CD4-positive, alpha-beta memory T cell (primary cell): Measurements from ENCODE around the gene WDR86. TPM values are rescaled to one million over a fixed set of nuclear protein-coding genes. Genes with fewer than 3 reads are reported as not detected.

Experiments
- CTCF ChIA-PET: fragments of 350-600 bp; sonication (Branson Sonifier 250); formaldehyde crosslinking; loops from one replicate; lab custom pipeline; 2021; ENCODE audit warnings: inconsistent platforms; ENCODE audit not compliant: partially characterized antibody; lab: Charles Lee
- POLR2A ChIA-PET: fragments of 350-600 bp; sonication (Branson Sonifier 250); formaldehyde crosslinking; loops from one replicate; lab custom pipeline; 2021; ENCODE audit not compliant: partially characterized antibody; lab: Charles Lee
- DNase-seq, 5 donors: peaks; one replicate each; pipeline versions ENCODE4 v3.0.0 to v3.0.0-alpha.2; 2020 to 2022; ENCODE audit warnings: mixed read lengths in 1 of 5
- H3K27ac ChIP-seq: one replicate; pipeline ENCODE4 v1.7.0; 2013; ENCODE audit warnings: low read depth, low read length
- H3K27me3 ChIP-seq: 2 replicates; pipeline ENCODE4 v1.7.0; 2013; ENCODE audit warnings: mild to moderate bottlenecking, low read length, moderate library complexity; ENCODE audit not compliant: insufficient read depth
- H3K36me3 ChIP-seq: 2 replicates; pipeline ENCODE4 v1.7.0; 2013; ENCODE audit warnings: mild to moderate bottlenecking, low read length, moderate library complexity; ENCODE audit not compliant: insufficient read depth
- H3K4me1 ChIP-seq: 2 replicates; pipeline ENCODE4 v1.7.0; 2013; ENCODE audit warnings: mild to moderate bottlenecking, low read length, moderate library complexity; ENCODE audit not compliant: insufficient read depth
- H3K4me3 ChIP-seq, 2 donors: one replicate each; pipeline ENCODE4 v1.7.0; 2013; ENCODE audit warnings: low read length in 2 of 2, mild to moderate bottlenecking in 1 of 2
- H3K9me3 ChIP-seq, 2 donors: one replicate each; pipeline ENCODE4 v1.7.0; 2013; ENCODE audit warnings: low read length in 2 of 2, control low read depth in 1 of 2; ENCODE audit not compliant: control insufficient read depth in 1 of 2
- H3K27ac Mint-ChIP-seq, 7 donors: one replicate each; pipeline ENCODE4 v1.8.0; 2020 to 2021; ENCODE audit warnings: mixed read lengths in 7 of 7, mild to moderate bottlenecking in 6 of 7, inconsistent platforms in 3 of 7, moderate library complexity in 3 of 7
- H3K27me3 Mint-ChIP-seq, 2 donors: one replicate each; pipeline ENCODE4 v1.8.0; 2020 to 2021; ENCODE audit warnings: mixed read lengths in 2 of 2
- H3K36me3 Mint-ChIP-seq, 2 donors: one replicate each; pipeline ENCODE4 v1.8.0; 2020 to 2021; ENCODE audit warnings: mixed read lengths in 2 of 2, inconsistent platforms in 1 of 2, mild to moderate bottlenecking in 1 of 2
- H3K4me1 Mint-ChIP-seq, 4 donors: one replicate each; pipeline ENCODE4 v1.8.0; 2020 to 2021; ENCODE audit warnings: mixed read lengths in 4 of 4, mild to moderate bottlenecking in 1 of 4
- H3K4me3 Mint-ChIP-seq, 8 donors: one replicate each; pipeline ENCODE4 v1.8.0; 2020 to 2021; ENCODE audit warnings: mixed read lengths in 8 of 8, mild to moderate bottlenecking in 7 of 8, moderate library complexity in 6 of 8, inconsistent platforms in 3 of 8
- H3K9me3 Mint-ChIP-seq, 8 donors: one replicate each; pipeline ENCODE4 v1.8.0; 2020 to 2021; ENCODE audit warnings: mixed read lengths in 8 of 8, mild to moderate bottlenecking in 5 of 8, inconsistent platforms in 3 of 8, moderate library complexity in 1 of 8
- intact Hi-C: fragments of 100-400 bp; cut with micrococcal nuclease; formaldehyde crosslinking; loops from one replicate; pipeline ENCODE4 v1.15.1; 2023
- polyA plus RNA-seq, 2 donors: library from polyadenylated mRNA; unstranded; fragments of 300-500 nt; fragmentation: Illumina TruSeq; gene quantifications; one replicate each; pipeline ENCODE4 v1.2.3, GENCODE V29; 2021
- total RNA-seq, 2 experiments: library from RNA; stranded (reverse); gene quantifications; one replicate each; pipeline ENCODE4 v1.2.3, GENCODE V29; 2021

Gene WDR86
- total and polyA plus RNA-seq, 4 experiments from 2014 or later = 7.0 to 14.4 (median 9.0) TPM

GRCh38 chr7:151431768-151432311 lies 22.0 kb upstream of the WDR86 start:
- Mint-ChIP-seq H3K4me3 (peak overlapping the region in 2 of 8 donors; percentile 9 to 20), H3K9me3 (no peaks in the 10 kb centered on the region), H3K27ac (peak overlapping the region in 5 of 7 donors; percentile 22 to 91 (median 47)), H3K27me3 (no peaks in the 10 kb centered on the region), H3K36me3 (no peaks in the 10 kb centered on the region), H3K4me1 (peaks cover 40 to 72% (median 57%) of the 10 kb centered on the region in 4 donors)
- ChIA-PET POLR2A (interaction anchor here (1.1 to 4.2 kb wide), 3 partner anchors 9 to 80 kb away, joined by 3 to 21 read pairs (median 4); no protein-coding TSS in a partner anchor), CTCF (interaction anchor here (1.6 to 3.1 kb wide), 2 partner anchors 10 to 16 kb away, joined by 4 to 26 read pairs; no protein-coding TSS in a partner anchor)
- Histone ChIP-seq H3K36me3 (no peaks in the 10 kb centered on the region), H3K27me3 (no peaks in the 10 kb centered on the region), H3K27ac (peak overlapping the region; percentile 2), H3K9me3 (no peaks in the 10 kb centered on the region), H3K4me1 (peaks cover 74% of the 10 kb centered on the region), H3K4me3 (no peak overlapping the region)
- intact Hi-C loops = loop anchor here (5.0 kb wide), 2 partner anchors 50 to 80 kb away; no protein-coding TSS in a partner anchor
- DNase-seq = no peak

- intact Hi-C loops = loop anchor here (5.0 kb wide), 2 partner anchors 49 to 79 kb away; no protein-coding TSS in a partner anchor
Observed at GRCh38 chr7:151431281-151431767, 21.5 kb upstream of the WDR86 start.

GRCh38 chr7:151430391-151431205 lies 20.8 kb upstream of the WDR86 start:
- H3K9me3 Mint-ChIP-seq = no peaks in the 10 kb centered on the region
- no peaks in the 10 kb centered on the region for H3K27me3 ChIP-seq
- H3K27me3 Mint-ChIP-seq = no peaks in the 10 kb centered on the region
- ChIA-PET POLR2A (interaction anchor here (0.6 to 4.2 kb wide), 15 partner anchors 10 to 201 kb away, joined by 3 to 22 read pairs (median 4); partner anchors contain the start of genes CRYGN, NUB1 and WDR86), CTCF (interaction anchor here (0.7 to 2.1 kb wide), 9 partner anchors 15 to 115 kb away, joined by 3 to 27 read pairs (median 4); partner anchors contain the start of gene WDR86)
- peak overlapping the region in 1 of 2 donors; percentile 10 for H3K4me3 ChIP-seq
- H3K36me3 Mint-ChIP-seq = no peaks in the 10 kb centered on the region
- H3K4me1 ChIP-seq = peaks cover 80% of the 10 kb centered on the region
- no peak overlapping the region for H3K27ac ChIP-seq
- peak overlapping the region in 6 of 8 donors; percentile 3 to 86 (median 79) for H3K4me3 Mint-ChIP-seq
- H3K9me3 ChIP-seq = no peaks in the 10 kb centered on the region
- H3K27ac Mint-ChIP-seq = peak overlapping the region; percentile 60 to 98 (median 94)
- H3K4me1 Mint-ChIP-seq = peaks cover 40 to 78% (median 59%) of the 10 kb centered on the region in 4 donors
- intact Hi-C loops = loop anchor here (1.0 to 5.0 kb wide), 3 partner anchors 18 to 78 kb away; no protein-coding TSS in a partner anchor
- DNase-seq = no peak
- no peaks in the 10 kb centered on the region for H3K36me3 ChIP-seq

More at GRCh38 chr7:151431281-151431767, 21.5 kb upstream of the WDR86 start:
- Histone ChIP-seq H3K27me3 (no peaks in the 10 kb centered on the region), H3K4me3 (no peak overlapping the region), H3K36me3 (no peaks in the 10 kb centered on the region), H3K9me3 (no peaks in the 10 kb centered on the region), H3K27ac (peak overlapping the region; percentile 2), H3K4me1 (peaks cover 79% of the 10 kb centered on the region)
- no peaks in the 10 kb centered on the region for H3K27me3 Mint-ChIP-seq
- peak overlapping the region in 6 of 7 donors; percentile 32 to 91 (median 70) for H3K27ac Mint-ChIP-seq
- no peaks in the 10 kb centered on the region for H3K9me3 Mint-ChIP-seq
- peaks cover 40 to 77% (median 59%) of the 10 kb centered on the region in 4 donors for H3K4me1 Mint-ChIP-seq
- ChIA-PET CTCF (interaction anchor here (0.8 to 3.1 kb wide), 3 partner anchors 17 to 116 kb away, joined by 3 to 27 read pairs (median 26); no protein-coding TSS in a partner anchor), POLR2A (interaction anchor here (4.2 kb wide), 1 partner anchor 17 kb away, joined by 21 read pairs; no protein-coding TSS in a partner anchor)
- peak overlapping the region in 3 of 8 donors; percentile 9 to 56 (median 20) for H3K4me3 Mint-ChIP-seq
- H3K36me3 Mint-ChIP-seq = no peaks in the 10 kb centered on the region
- DNase-seq = no peak

GRCh38 chr7:151429560-151430331 lies 19.9 kb upstream of the WDR86 start:
- Mint-ChIP-seq H3K4me1 (peaks cover 40 to 76% (median 57%) of the 10 kb centered on the region in 4 donors), H3K36me3 (no peaks in the 10 kb centered on the region), H3K27ac (peak overlapping the region; percentile 91 to 98 (median 96)), H3K27me3 (no peaks in the 10 kb centered on the region), H3K9me3 (no peaks in the 10 kb centered on the region), H3K4me3 (peak overlapping the region; percentile 41 to 86 (median 74))
- ChIA-PET POLR2A (interaction anchor here (0.6 to 4.2 kb wide), 15 partner anchors 11 to 202 kb away, joined by 3 to 22 read pairs (median 4); partner anchors contain the start of genes CRYGN, NUB1 and WDR86), CTCF (interaction anchor here (0.7 to 2.1 kb wide), 7 partner anchors 16 to 77 kb away, joined by 3 to 27 read pairs (median 5); partner anchors contain the start of gene WDR86)
- peak overlapping the region; percentile 48 for H3K27ac ChIP-seq
- no peaks in the 10 kb centered on the region for H3K36me3 ChIP-seq
- no peaks in the 10 kb centered on the region for H3K9me3 ChIP-seq
- intact Hi-C loops = loop anchor here (1.0 to 5.0 kb wide), 5 partner anchors 19 to 77 kb away; no protein-coding TSS in a partner anchor
- DNase-seq = peak; percentile 82 to 88 (median 87)
- H3K27me3 ChIP-seq = no peaks in the 10 kb centered on the region
- peaks cover 80% of the 10 kb centered on the region for H3K4me1 ChIP-seq
- H3K4me3 ChIP-seq = peak overlapping the region in 1 of 2 donors; percentile 15

GRCh38 chr7:151429237-151429559 lies 19.4 kb upstream of the WDR86 start:
- Mint-ChIP-seq H3K27ac (peak overlapping the region; percentile 91 to 98 (median 96)), H3K4me1 (peaks cover 40 to 74% (median 54%) of the 10 kb centered on the region in 4 donors), H3K36me3 (no peaks in the 10 kb centered on the region), H3K9me3 (no peaks in the 10 kb centered on the region), H3K27me3 (no peaks in the 10 kb centered on the region), H3K4me3 (peak overlapping the region; percentile 41 to 86 (median 74))
- Histone ChIP-seq H3K9me3 (no peaks in the 10 kb centered on the region), H3K4me3 (peak overlapping the region in 1 of 2 donors; percentile 15), H3K4me1 (peaks cover 79% of the 10 kb centered on the region), H3K27me3 (no peaks in the 10 kb centered on the region), H3K36me3 (no peaks in the 10 kb centered on the region), H3K27ac (peak overlapping the region; percentile 48)
- DNase-seq = no peak
- intact Hi-C loops = loop anchor here (1.0 kb wide), 2 partner anchors 20 to 61 kb away; no protein-coding TSS in a partner anchor
- POLR2A ChIA-PET = interaction anchor here (1.1 to 4.2 kb wide), 6 partner anchors 12 to 61 kb away, joined by 3 to 22 read pairs (median 15); partner anchors contain the start of genes CRYGN and WDR86
- CTCF ChIA-PET = interaction anchor here (1.8 to 2.1 kb wide), 2 partner anchors 19 to 20 kb away, joined by 4 to 27 read pairs; partner anchors contain the start of gene WDR86
